HEK293 (cell line): Measurements from ENCODE around the gene RAP1B.

Source experiments
- KLF16 ChIP-seq: fragments of 450-650 bp; formaldehyde crosslinking; IDR thresholded peaks from 2 replicates; pipeline ENCODE4 v1.5.1; 2017; ENCODE audit warnings: missing biosample characterization, missing genetic modification characterization
- REPIN1 ChIP-seq: fragments of 450-650 bp; formaldehyde crosslinking; IDR thresholded peaks from 2 replicates; pipeline ENCODE4 v1.5.1; 2017; ENCODE audit warnings: missing biosample characterization, missing genetic modification characterization, low read depth
- SETDB1 ChIP-seq: IDR thresholded peaks from one replicate; pipeline ENCODE4 v1.6.1; 2017; ENCODE audit warnings: mild to moderate bottlenecking, low read length, moderate library complexity, mixed read lengths; ENCODE audit not compliant: insufficient read length
- ZNF132 ChIP-seq: fragments of 450-650 bp; formaldehyde crosslinking; IDR thresholded peaks from 2 replicates; pipeline ENCODE4 v1.5.1; 2017; ENCODE audit warnings: missing biosample characterization, missing genetic modification characterization, borderline replicate concordance
- ZNF148 ChIP-seq: fragments of 450-650 bp; formaldehyde crosslinking; IDR thresholded peaks from 2 replicates; pipeline ENCODE4 v1.5.0; 2017; ENCODE audit warnings: missing biosample characterization, missing genetic modification characterization, borderline replicate concordance
- ZNF16 ChIP-seq: fragments of 450-650 bp; formaldehyde crosslinking; IDR thresholded peaks from 2 replicates; pipeline ENCODE4 v1.5.1; 2016; ENCODE audit warnings: low read depth, missing biosample characterization, missing genetic modification characterization
- ZNF221 ChIP-seq: fragments of 450-650 bp; formaldehyde crosslinking; IDR thresholded peaks from 2 replicates; pipeline ENCODE4 v1.5.1; 2017; ENCODE audit warnings: missing biosample characterization, missing genetic modification characterization, borderline replicate concordance
- ZNF488 ChIP-seq: fragments of 450-650 bp; formaldehyde crosslinking; IDR thresholded peaks from 2 replicates; pipeline ENCODE4 v1.5.1; 2016; ENCODE audit warnings: missing biosample characterization, missing genetic modification characterization
- ZNF514 ChIP-seq: fragments of 450-650 bp; formaldehyde crosslinking; IDR thresholded peaks from 2 replicates; pipeline ENCODE4 v1.5.1; 2016; ENCODE audit warnings: missing biosample characterization, missing genetic modification characterization
- ZNF558 ChIP-seq: fragments of 450-650 bp; formaldehyde crosslinking; IDR thresholded peaks from 2 replicates; pipeline ENCODE4 v1.5.1; 2016; ENCODE audit warnings: missing biosample characterization, missing genetic modification characterization
- ZNF585B ChIP-seq: fragments of 450-650 bp; formaldehyde crosslinking; IDR thresholded peaks from 2 replicates; pipeline ENCODE4 v1.5.1; 2016; ENCODE audit warnings: missing biosample characterization, missing genetic modification characterization
- ZSCAN23 ChIP-seq: fragments of 450-650 bp; formaldehyde crosslinking; IDR thresholded peaks from 2 replicates; pipeline ENCODE4 v1.5.1; 2016; ENCODE audit warnings: missing biosample characterization, missing genetic modification characterization
- ZXDB ChIP-seq: fragments of 450-650 bp; formaldehyde crosslinking; IDR thresholded peaks from 2 replicates; pipeline ENCODE4 v1.5.1; 2016; ENCODE audit warnings: missing biosample characterization, missing genetic modification characterization
- TF ChIP-seq, protein P1 (sequence below): fragments of 450-650 bp; formaldehyde crosslinking; conservative IDR thresholded peaks from 2 replicates; pipeline ENCODE4 v1.5.1; 2016; ENCODE audit warnings: low read depth, missing biosample characterization, missing genetic modification characterization
- TF ChIP-seq, protein P2 (sequence below): fragments of 450-650 bp; formaldehyde crosslinking; IDR thresholded peaks from 2 replicates; pipeline ENCODE4 v1.5.1; 2016; ENCODE audit warnings: missing biosample characterization, missing genetic modification characterization
- TF ChIP-seq, protein P3 (sequence below): fragments of 450-650 bp; formaldehyde crosslinking; IDR thresholded peaks from 2 replicates; pipeline ENCODE4 v1.5.1; 2016; ENCODE audit warnings: missing biosample characterization, missing genetic modification characterization
- TF ChIP-seq, protein P4 (sequence below): fragments of 450-650 bp; formaldehyde crosslinking; IDR thresholded peaks from 2 replicates; pipeline ENCODE4 v1.5.1; 2016; ENCODE audit warnings: missing biosample characterization, missing genetic modification characterization

Gene RAP1B

GRCh38 chr12:68686595-68687521 lies 76.2 kb downstream of the RAP1B start, which contains the start of gene NUP107 (continued):
- no peak for TF ChIP-seq ZNF514 (tag by site-specific recombination)
- TF ChIP-seq KLF16 (tag by site-specific recombination), result peak; percentile 85
- TF ChIP-seq, protein P1, sequence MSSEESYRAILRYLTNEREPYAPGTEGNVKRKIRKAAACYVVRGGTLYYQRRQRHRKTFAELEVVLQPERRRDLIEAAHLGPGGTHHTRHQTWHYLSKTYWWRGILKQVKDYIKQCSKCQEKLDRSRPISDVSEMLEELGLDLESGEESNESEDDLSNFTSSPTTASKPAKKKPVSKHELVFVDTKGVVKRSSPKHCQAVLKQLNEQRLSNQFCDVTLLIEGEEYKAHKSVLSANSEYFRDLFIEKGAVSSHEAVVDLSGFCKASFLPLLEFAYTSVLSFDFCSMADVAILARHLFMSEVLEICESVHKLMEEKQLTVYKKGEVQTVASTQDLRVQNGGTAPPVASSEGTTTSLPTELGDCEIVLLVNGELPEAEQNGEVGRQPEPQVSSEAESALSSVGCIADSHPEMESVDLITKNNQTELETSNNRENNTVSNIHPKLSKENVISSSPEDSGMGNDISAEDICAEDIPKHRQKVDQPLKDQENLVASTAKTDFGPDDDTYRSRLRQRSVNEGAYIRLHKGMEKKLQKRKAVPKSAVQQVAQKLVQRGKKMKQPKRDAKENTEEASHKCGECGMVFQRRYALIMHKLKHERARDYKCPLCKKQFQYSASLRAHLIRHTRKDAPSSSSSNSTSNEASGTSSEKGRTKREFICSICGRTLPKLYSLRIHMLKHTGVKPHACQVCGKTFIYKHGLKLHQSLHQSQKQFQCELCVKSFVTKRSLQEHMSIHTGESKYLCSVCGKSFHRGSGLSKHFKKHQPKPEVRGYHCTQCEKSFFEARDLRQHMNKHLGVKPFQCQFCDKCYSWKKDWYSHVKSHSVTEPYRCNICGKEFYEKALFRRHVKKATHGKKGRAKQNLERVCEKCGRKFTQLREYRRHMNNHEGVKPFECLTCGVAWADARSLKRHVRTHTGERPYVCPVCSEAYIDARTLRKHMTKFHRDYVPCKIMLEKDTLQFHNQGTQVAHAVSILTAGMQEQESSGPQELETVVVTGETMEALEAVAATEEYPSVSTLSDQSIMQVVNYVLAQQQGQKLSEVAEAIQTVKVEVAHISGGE, result peak; percentile 99
- no peak for TF ChIP-seq ZNF585B
- TF ChIP-seq ZXDB, result peak; percentile 88
- TF ChIP-seq SETDB1, result no peak
- TF ChIP-seq, protein P2, sequence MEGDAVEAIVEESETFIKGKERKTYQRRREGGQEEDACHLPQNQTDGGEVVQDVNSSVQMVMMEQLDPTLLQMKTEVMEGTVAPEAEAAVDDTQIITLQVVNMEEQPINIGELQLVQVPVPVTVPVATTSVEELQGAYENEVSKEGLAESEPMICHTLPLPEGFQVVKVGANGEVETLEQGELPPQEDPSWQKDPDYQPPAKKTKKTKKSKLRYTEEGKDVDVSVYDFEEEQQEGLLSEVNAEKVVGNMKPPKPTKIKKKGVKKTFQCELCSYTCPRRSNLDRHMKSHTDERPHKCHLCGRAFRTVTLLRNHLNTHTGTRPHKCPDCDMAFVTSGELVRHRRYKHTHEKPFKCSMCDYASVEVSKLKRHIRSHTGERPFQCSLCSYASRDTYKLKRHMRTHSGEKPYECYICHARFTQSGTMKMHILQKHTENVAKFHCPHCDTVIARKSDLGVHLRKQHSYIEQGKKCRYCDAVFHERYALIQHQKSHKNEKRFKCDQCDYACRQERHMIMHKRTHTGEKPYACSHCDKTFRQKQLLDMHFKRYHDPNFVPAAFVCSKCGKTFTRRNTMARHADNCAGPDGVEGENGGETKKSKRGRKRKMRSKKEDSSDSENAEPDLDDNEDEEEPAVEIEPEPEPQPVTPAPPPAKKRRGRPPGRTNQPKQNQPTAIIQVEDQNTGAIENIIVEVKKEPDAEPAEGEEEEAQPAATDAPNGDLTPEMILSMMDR, result no peak
- no peak for TF ChIP-seq ZSCAN23 (tag by site-specific recombination)
- no peak for TF ChIP-seq ZNF488 (tag by site-specific recombination)
- TF ChIP-seq ZNF221, result no peak
- TF ChIP-seq, protein P3, sequence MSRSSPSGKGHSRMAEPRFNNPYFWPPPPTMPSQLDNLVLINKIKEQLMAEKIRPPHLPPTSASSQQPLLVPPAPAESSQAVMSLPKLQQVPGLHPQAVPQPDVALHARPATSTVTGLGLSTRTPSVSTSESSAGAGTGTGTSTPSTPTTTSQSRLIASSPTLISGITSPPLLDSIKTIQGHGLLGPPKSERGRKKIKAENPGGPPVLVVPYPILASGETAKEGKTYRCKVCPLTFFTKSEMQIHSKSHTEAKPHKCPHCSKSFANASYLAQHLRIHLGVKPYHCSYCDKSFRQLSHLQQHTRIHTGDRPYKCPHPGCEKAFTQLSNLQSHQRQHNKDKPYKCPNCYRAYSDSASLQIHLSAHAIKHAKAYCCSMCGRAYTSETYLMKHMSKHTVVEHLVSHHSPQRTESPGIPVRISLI (tag by site-specific recombination), result no peak
- no peak for TF ChIP-seq ZNF148 (tag by site-specific recombination)
- TF ChIP-seq REPIN1 (tag by site-specific recombination), result no peak
- no peak for TF ChIP-seq ZNF16 (tag by site-specific recombination)
- no peak for TF ChIP-seq ZNF132 (tag by site-specific recombination)
- TF ChIP-seq, protein P4, sequence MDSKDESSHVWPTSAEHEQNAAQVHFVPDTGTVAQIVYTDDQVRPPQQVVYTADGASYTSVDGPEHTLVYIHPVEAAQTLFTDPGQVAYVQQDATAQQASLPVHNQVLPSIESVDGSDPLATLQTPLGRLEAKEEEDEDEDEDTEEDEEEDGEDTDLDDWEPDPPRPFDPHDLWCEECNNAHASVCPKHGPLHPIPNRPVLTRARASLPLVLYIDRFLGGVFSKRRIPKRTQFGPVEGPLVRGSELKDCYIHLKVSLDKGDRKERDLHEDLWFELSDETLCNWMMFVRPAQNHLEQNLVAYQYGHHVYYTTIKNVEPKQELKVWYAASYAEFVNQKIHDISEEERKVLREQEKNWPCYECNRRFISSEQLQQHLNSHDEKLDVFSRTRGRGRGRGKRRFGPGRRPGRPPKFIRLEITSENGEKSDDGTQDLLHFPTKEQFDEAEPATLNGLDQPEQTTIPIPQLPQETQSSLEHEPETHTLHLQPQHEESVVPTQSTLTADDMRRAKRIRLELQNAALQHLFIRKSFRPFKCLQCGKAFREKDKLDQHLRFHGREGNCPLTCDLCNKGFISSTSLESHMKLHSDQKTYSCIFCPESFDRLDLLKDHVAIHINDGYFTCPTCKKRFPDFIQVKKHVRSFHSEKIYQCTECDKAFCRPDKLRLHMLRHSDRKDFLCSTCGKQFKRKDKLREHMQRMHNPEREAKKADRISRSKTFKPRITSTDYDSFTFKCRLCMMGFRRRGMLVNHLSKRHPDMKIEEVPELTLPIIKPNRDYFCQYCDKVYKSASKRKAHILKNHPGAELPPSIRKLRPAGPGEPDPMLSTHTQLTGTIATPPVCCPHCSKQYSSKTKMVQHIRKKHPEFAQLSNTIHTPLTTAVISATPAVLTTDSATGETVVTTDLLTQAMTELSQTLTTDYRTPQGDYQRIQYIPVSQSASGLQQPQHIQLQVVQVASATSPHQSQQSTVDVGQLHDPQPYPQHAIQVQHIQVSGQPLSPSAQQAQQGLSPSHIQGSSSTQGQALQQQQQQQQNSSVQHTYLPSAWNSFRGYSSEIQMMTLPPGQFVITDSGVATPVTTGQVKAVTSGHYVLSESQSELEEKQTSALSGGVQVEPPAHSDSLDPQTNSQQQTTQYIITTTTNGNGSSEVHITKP (tag by site-specific recombination), result peak; percentile 69; the same call in 1 of the 2 replicates
- TF ChIP-seq ZNF558 (tag by site-specific recombination), result no peak; the same call in 1 of the 2 replicates
